Activated CD4-positive, alpha-beta T cell treated with anti-CD3 and anti-CD28 coated beads, Interleukin-2, amount 10 ng/mL, durations not matched to agents 24 days and 14 days (primary cell): ENCODE results near the gene TMEM161B. TPM values are rescaled to one million over a fixed set of nuclear protein-coding genes. Genes with fewer than 3 reads are reported as not detected.
"Not testable (repeated sequence)": the region's sequence is repeated elsewhere in the genome, so short reads cannot be mapped to it uniquely, and the experiment has no call there.

Experiments
- DNase-seq: peaks from one replicate; pipeline ENCODE4 v3.0.0; 2022
- H3K27ac Mint-ChIP-seq: one replicate; pipeline ENCODE4 v1.8.0; 2022; ENCODE audit warnings: mild to moderate bottlenecking, mixed read lengths
- H3K27me3 Mint-ChIP-seq: one replicate; pipeline ENCODE4 v1.8.0; 2022; ENCODE audit warnings: mixed read lengths
- H3K36me3 Mint-ChIP-seq: one replicate; pipeline ENCODE4 v1.8.0; 2022; ENCODE audit warnings: low read depth, mild to moderate bottlenecking, mixed read lengths
- H3K4me1 Mint-ChIP-seq: one replicate; pipeline ENCODE4 v1.8.0; 2021; ENCODE audit warnings: mixed read lengths
- H3K4me3 Mint-ChIP-seq: one replicate; pipeline ENCODE4 v1.8.0; 2022; ENCODE audit warnings: mild to moderate bottlenecking, moderate library complexity, mixed read lengths
- H3K9me3 Mint-ChIP-seq: one replicate; pipeline ENCODE4 v1.8.0; 2021; ENCODE audit warnings: mixed read lengths
- intact Hi-C: fragments of 100-400 bp; cut with micrococcal nuclease; formaldehyde crosslinking; loops from one replicate; pipeline ENCODE4 v1.15.1; 2023
- total RNA-seq: library from RNA; stranded (reverse); gene quantifications from 2 replicates; pipeline ENCODE4 v1.2.3, GENCODE V29; 2022

Gene TMEM161B
- total RNA-seq, result 27.2 and 30.1 TPM in 2 replicates

DNA sequence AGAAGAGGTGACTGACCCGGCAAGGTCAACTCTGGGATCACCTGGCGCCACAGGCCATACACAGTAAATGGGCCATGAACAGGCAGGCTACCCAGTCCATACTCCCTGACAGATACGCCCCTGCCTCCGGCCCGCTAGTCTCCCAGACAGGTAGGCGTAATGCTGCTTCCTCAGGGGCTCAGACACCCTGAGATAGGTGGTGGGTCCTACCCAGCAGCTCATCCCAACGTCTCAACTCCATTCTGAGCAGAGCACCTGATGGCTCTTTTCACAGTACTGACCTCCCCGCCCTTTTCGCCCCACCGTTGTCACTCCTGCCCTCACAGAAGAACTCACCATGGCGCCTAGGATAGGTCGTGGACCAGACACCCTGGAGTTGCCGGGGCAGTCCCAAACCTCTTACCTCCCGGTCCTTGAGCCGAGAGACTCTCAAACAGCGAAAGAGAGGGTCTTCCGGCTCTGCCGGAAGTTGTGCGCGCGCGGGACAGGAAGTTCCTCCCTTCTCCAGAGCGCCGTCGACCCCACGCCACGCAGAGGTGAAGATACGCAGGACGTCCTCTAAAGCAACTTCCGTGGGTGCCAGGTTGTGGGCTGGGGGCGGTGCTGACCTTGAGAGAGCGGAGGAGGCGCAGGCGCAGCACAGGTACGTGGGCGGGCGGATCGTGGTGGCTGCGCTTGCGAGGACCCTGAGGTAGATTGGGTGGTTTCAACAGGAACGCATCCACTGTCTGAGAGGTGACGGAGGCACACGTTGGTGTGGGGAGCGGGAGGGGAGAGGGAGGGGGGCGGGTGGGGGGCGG lies at the start of gene TMEM161B:
TMEM161B (minus strand) TSS at position 461 of the 800 bp plus-strand sequence; CDS start at position 339, 122 bp downstream.
- peak; percentile 98 for DNase-seq
- H3K36me3 Mint-ChIP-seq, result peaks cover 62% of the 10 kb centered on the region
- peaks cover 3% of the 10 kb centered on the region for H3K27me3 Mint-ChIP-seq
- peaks cover 43% of the 10 kb centered on the region for H3K4me1 Mint-ChIP-seq
- intact Hi-C loops, result loop anchor here (1.0 to 10.0 kb wide), 5 partner anchors 17 to 854 kb away; partner anchors contain the start of gene CCNH
- peaks cover 3% of the 10 kb centered on the region for H3K9me3 Mint-ChIP-seq
- H3K4me3 Mint-ChIP-seq, result peak within 1 kb of the TSS; percentile 98
- H3K27ac Mint-ChIP-seq, result peak within 1 kb of the TSS; percentile 98

DNA sequence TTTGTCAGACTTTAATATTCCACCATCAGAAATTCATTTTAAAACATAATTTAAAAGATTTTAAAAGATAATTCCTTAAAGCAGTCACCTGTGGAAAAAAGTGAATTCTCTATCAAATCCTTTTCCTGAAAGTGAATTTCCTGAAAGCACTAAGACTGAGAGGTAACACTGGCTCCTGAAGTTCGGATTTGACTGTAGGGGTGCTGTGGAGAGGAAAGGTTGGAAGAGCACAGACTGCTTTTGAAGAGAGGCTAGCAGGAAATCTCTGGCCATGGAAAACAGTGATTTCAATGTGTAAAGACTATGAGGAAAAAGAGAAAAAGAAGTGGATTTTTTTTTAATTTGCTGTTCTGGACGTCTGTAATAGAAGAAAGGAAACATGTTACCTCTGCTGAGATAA lies 35.7 kb upstream of the TMEM161B start:
- H3K9me3 Mint-ChIP-seq, result peaks cover 24% of the 10 kb centered on the region
- peaks cover 2% of the 10 kb centered on the region for H3K27me3 Mint-ChIP-seq
- H3K27ac Mint-ChIP-seq, result no peak overlapping the region
- no peak overlapping the region for H3K4me3 Mint-ChIP-seq
- H3K36me3 Mint-ChIP-seq, result no peaks in the 10 kb centered on the region
- no peak for DNase-seq
- no peaks in the 10 kb centered on the region for H3K4me1 Mint-ChIP-seq
- intact Hi-C loops, result no loop called here

DNA sequence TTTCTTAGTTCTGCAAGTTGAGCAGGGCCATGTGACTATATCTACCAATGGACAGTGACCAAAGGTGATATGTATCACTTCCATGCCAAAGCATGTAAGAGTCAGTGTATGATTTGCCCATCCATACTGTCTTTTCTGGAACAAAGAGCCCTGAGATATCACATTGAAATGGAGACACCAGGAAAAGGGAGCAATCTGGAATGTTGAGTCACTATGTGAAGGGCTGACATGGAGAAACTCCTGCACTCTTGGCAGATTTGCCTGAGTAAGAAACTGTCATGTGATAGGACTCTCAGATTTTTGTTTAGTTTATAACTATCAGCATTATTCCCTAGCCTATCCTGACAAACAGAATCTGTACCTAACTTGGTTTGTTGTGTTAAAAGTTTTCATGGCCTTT lies 29.8 kb upstream of the TMEM161B start:
- DNase-seq, result no peak
- Mint-ChIP-seq H3K4me3 (no peak overlapping the region), H3K27me3 (no peaks in the 10 kb centered on the region), H3K36me3 (no peaks in the 10 kb centered on the region), H3K27ac (no peak overlapping the region), H3K4me1 (no peaks in the 10 kb centered on the region), H3K9me3 (peaks cover 8% of the 10 kb centered on the region)
- intact Hi-C loops, result no loop called here

DNA sequence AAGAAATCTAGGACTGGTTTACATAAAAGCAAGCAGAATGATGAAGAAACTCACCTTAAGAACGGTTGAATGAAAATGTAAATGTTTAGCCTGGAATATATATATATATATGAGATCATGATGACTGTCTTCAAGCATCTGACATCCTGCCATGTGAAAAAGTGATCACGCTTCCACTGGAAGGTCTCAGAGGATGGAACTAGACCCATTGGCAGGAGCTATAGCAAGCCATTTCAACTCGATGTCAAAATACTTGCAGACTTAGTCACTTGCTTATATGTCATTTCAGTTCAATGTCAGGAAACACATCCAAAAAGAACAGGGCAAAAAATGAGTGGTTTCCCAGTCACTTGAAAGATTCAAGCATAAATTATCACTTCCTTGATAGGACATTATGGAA lies 22.2 kb upstream of the TMEM161B start:
- Mint-ChIP-seq H3K36me3 (peaks cover 22% of the 10 kb centered on the region), H3K27ac (peak overlapping the region; percentile 11), H3K27me3 (no peaks in the 10 kb centered on the region), H3K9me3 (no peaks in the 10 kb centered on the region), H3K4me3 (no peak overlapping the region), H3K4me1 (no peaks in the 10 kb centered on the region)
- no peak for DNase-seq
- intact Hi-C loops, result no loop called here

DNA sequence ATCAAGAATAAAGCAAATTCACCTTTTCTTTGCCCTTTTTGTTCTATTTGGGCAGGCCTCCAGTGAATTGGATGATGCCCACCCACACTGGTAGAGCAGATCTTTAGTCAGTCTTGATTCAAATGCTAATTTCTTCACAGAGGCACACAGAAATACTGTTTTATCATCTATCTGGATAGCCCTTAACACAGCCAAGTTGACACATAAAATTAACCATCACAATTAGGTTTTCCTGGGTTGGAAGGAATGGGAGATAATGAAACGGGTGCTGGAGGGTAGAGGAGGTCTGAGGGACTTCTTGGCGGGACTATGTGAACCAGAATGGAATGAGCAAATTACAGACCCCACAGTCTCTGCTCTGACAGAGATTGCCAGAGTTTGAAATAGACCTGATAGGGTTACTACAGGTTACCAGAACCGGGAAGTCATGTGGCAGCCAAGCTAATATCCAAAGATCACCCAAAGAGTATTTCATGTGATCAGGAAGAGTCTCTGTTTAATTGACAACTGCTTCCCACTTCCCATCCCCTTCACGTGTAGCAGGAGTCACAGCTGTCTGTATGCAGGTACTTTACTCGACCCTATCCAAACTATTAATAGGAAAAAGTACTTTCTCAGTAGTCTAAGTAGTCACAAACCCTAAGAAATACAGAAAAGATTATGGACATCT lies 20.0 kb upstream of the TMEM161B start:
- H3K27me3 Mint-ChIP-seq, result no peaks in the 10 kb centered on the region
- H3K9me3 Mint-ChIP-seq, result no peaks in the 10 kb centered on the region
- DNase-seq, result no peak
- intact Hi-C loops, result no loop called here
- H3K4me1 Mint-ChIP-seq, result no peaks in the 10 kb centered on the region
- H3K4me3 Mint-ChIP-seq, result no peak overlapping the region
- peaks cover 25% of the 10 kb centered on the region for H3K36me3 Mint-ChIP-seq
- H3K27ac Mint-ChIP-seq, result no peak overlapping the region

DNA sequence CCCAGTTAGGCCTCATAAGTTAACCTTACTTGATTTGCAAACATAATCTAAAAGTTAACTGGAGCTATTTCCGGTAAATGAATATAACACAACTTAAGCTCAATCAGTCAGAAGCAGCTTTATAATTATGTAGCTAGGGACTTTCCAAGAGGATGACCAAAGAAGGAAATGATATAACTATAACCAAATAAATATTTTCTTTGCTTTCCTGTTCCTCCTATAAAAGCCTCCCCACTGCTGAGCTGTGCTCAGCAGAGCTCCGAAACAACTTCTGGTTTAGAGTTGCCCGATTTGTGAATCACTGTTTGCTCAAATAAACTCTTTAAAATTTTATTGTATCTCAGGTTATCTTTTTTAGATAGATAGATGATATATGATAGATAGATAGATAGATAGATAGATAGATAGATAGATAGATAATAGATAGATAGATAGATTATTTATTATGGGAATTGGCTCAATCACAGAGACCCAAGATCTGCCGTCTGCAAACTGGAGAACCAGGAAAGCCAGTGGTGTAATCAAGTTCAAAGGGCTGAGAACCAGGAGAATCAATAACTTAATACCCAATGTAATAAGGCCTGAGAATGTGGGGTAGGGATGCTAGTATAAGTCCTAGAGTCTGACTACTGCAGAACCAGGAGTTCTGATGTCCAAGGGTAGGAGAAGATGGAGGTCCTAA lies 19.3 kb upstream of the TMEM161B start:
- Mint-ChIP-seq H3K4me3 (no peak overlapping the region), H3K9me3 (no peaks in the 10 kb centered on the region), H3K27me3 (no peaks in the 10 kb centered on the region), H3K4me1 (no peaks in the 10 kb centered on the region), H3K36me3 (peaks cover 28% of the 10 kb centered on the region), H3K27ac (no peak overlapping the region)
- intact Hi-C loops, result no loop called here
- no peak for DNase-seq

DNA sequence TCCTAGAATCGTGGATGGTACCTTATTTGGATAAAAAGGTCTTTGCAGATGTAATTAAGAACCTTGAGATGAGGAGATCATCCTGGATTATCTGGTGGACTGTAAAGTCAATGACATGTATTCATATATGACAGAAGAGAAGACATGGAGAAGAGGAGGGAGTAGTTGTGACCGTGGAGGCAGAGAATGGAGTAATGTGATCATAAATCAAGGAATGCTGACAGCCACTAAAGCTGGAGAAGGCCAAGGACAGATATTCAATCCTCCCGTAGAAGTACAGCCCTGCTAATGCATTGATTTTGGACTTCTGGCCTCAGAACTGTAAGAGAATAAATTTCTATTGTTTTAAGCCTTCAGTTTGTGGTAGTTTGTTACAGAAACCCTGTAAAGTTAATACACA lies 18.7 kb upstream of the TMEM161B start:
- intact Hi-C loops, result no loop called here
- no peak for DNase-seq
- H3K36me3 Mint-ChIP-seq, result peaks cover 34% of the 10 kb centered on the region
- no peaks in the 10 kb centered on the region for H3K9me3 Mint-ChIP-seq
- H3K4me3 Mint-ChIP-seq, result no peak overlapping the region
- no peaks in the 10 kb centered on the region for H3K4me1 Mint-ChIP-seq
- H3K27me3 Mint-ChIP-seq, result no peaks in the 10 kb centered on the region
- H3K27ac Mint-ChIP-seq, result no peak overlapping the region

DNA sequence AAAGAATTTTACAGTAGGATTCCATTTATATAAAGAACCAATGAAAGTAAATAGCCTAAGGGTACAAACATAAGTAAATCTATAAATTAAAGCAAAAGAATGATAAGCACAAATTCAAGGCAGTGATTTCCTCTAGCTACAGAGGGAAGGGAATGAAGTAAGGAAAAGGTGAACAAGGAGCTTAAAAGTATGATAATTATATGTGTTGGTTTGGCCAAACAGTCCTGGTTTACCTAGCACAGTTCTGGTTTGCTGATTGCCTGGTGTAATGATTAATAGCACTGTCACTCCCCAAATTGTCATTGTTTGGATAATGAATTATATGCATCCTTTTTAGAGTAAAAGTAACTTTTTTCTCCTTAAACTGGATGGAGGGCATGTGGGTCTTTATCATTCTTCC lies 15.0 kb upstream of the TMEM161B start:
- Mint-ChIP-seq H3K4me1 (peaks cover 3% of the 10 kb centered on the region), H3K4me3 (no peak overlapping the region), H3K36me3 (peaks cover 29% of the 10 kb centered on the region), H3K27ac (no peak overlapping the region), H3K27me3 (no peaks in the 10 kb centered on the region), H3K9me3 (no peaks in the 10 kb centered on the region)
- intact Hi-C loops, result no loop called here
- no peak for DNase-seq

DNA sequence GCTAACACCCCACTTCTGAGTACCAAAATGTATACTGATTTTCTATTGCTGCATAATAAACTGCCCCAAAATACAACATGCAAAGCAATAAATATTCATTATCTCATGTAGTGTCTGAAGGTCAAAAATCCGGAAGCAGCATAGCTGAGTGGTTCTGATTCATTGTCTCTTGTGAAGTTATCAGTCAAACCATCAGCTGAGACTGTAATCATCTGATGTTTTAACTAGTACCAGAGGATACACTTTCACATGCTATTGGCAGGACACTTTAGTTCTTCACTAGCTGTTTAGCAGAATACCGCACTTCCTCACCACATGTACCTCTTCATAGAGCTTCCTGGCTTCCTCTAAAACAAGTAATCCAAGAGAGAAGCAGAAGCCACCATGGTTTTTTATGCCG lies 12.7 kb upstream of the TMEM161B start:
- Mint-ChIP-seq H3K9me3 (no peaks in the 10 kb centered on the region), H3K4me3 (no peak overlapping the region), H3K36me3 (peaks cover 28% of the 10 kb centered on the region), H3K27me3 (no peaks in the 10 kb centered on the region), H3K27ac (no peak overlapping the region), H3K4me1 (peaks cover 3% of the 10 kb centered on the region)
- intact Hi-C loops, result no loop called here
- no peak for DNase-seq

DNA sequence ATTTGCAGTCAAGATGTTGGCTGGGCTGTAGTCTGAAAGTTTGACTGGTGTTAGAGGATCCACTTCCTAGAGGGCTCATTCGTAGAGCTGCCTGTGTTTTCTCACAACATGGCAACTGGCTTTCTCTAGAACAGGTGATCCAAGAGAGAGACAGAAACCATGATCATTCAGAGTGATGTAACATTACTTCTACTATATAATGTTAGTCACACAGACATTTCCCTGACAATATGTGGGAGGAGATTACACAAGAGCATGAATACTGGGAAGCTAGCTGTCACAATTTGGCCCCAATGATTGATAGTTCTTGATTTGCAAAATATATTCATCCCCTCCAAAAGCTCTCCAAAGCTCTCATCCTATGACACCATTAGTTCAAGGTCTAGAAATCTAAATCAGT lies 10.9 kb upstream of the TMEM161B start:
- DNase-seq, result no peak
- peaks cover 40% of the 10 kb centered on the region for H3K36me3 Mint-ChIP-seq
- H3K9me3 Mint-ChIP-seq, result no peaks in the 10 kb centered on the region
- H3K4me1 Mint-ChIP-seq, result peaks cover 8% of the 10 kb centered on the region
- H3K27ac Mint-ChIP-seq, result no peak overlapping the region
- H3K4me3 Mint-ChIP-seq, result no peak overlapping the region
- H3K27me3 Mint-ChIP-seq, result no peaks in the 10 kb centered on the region
- intact Hi-C loops, result no loop called here

DNA sequence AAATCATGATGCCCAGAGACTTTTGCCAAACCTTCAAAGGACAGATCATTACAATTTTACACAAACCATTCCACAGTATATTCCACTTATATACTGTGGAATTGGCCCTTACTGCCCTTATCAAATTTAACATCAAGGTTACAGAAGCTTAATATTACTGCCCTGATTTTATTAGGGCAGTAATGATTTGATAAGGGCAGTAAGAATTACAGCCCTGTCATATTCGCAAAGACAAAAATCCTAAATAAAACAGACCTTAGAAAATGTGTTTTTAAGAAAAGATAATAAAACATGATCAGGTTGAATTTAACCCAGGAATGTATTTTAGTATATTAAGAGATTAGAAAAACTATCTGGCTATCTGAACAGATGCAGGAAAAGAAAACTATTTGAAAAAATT lies 7.7 kb upstream of the TMEM161B start:
- H3K36me3 Mint-ChIP-seq, result peaks cover 44% of the 10 kb centered on the region
- intact Hi-C loops, result no loop called here
- no peaks in the 10 kb centered on the region for H3K9me3 Mint-ChIP-seq
- DNase-seq, result no peak
- H3K27me3 Mint-ChIP-seq, result no peaks in the 10 kb centered on the region
- no peak overlapping the region for H3K27ac Mint-ChIP-seq
- H3K4me3 Mint-ChIP-seq, result no peak overlapping the region
- peaks cover 12% of the 10 kb centered on the region for H3K4me1 Mint-ChIP-seq

DNA sequence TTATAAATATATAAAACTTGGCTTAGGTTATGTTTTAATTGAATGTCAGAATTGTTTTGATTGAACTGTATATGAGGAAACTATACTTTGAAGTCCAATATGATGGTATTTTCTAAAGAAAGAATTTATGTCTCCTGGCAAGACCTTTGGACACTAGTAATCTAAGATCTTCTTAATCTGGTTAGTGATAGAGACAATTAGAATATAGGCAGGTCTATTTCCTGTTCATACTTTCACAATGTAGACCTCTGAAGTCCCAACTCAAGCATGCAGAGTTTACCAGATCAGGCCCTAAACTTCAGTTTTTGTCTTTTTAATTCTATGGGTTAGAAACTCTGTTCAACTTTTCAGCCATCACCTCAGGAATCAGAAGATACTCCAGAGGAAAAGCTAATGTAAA lies 6.9 kb upstream of the TMEM161B start:
- Mint-ChIP-seq H3K9me3 (no peaks in the 10 kb centered on the region), H3K4me1 (peaks cover 18% of the 10 kb centered on the region), H3K36me3 (peaks cover 50% of the 10 kb centered on the region), H3K27me3 (no peaks in the 10 kb centered on the region), H3K4me3 (no peak overlapping the region), H3K27ac (no peak overlapping the region)
- DNase-seq, result no peak
- intact Hi-C loops, result no loop called here

DNA sequence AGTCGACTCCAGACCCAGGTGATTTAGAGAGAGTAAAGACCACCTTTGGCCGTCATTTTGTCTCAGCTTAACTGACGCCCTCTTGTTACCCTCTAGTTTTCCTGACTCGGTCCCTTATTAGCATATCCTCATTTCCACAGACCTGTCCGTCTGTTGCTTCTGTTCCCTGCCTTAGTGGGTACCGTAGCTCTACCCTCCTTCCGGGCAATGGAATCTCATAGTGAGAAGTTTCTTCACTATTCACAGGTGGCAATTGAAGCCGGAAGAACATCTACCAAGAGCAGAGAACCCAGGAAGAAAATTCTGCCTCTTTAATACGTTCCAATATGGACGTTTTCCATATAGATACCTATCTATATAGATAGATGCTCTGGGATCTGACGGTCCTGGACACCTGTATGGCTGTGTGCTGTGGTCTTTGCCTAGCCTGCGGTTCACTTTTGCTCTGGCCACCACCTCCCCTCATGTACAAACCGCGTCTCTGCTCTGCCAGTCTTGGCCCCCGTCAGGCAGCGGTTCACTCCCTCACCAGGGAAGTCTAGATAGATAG lies 652 bp upstream of the TMEM161B start:
- peaks cover 3% of the 10 kb centered on the region for H3K9me3 Mint-ChIP-seq
- H3K4me1 Mint-ChIP-seq, result peaks cover 45% of the 10 kb centered on the region
- peaks cover 3% of the 10 kb centered on the region for H3K27me3 Mint-ChIP-seq
- intact Hi-C loops, result loop anchor here (2.0 to 10.0 kb wide), 3 partner anchors 40 to 854 kb away; partner anchors contain the start of gene CCNH
- peak overlapping the region; percentile 98 for H3K4me3 Mint-ChIP-seq
- peak overlapping the region; percentile 98 for H3K27ac Mint-ChIP-seq
- peak; percentile 61 for DNase-seq
- H3K36me3 Mint-ChIP-seq, result peaks cover 61% of the 10 kb centered on the region

DNA sequence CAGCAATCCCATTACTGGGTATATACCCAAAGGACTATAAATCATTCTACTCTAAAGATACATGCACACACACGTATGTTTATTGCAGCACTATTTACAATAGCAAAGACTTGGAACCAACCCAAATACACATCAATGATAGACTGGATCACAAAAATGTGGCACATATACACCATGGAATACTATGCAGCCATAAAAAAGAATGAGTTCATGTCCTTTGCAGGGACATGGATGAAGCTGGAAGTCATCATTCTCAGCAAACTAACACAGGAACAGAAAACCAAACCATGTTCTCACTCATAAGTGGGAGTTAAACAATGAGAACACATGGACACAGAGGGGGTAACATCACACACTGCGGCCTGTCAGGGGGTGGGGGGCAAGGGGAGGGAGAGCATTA lies 4.1 kb downstream of the TMEM161B start:
- Mint-ChIP-seq H3K4me1 (peaks cover 43% of the 10 kb centered on the region), H3K36me3 (peaks cover 54% of the 10 kb centered on the region)
- intact Hi-C loops, result loop anchor here (10.0 kb wide), 1 partner anchor 850 kb away; the partner anchor contains the start of gene CCNH
- not testable (repeated sequence) for H3K4me3 Mint-ChIP-seq, H3K9me3 Mint-ChIP-seq, DNase-seq, H3K27me3 Mint-ChIP-seq, H3K27ac Mint-ChIP-seq
